ENCODE measurements around the gene TCAF1. TPM values are rescaled to one million over a fixed set of nuclear protein-coding genes. Genes with fewer than 3 reads are reported as not detected.
"Not testable (repeated sequence)": the region's sequence is repeated elsewhere in the genome, so short reads cannot be mapped to it uniquely, and the experiment has no call there.

Gene TCAF1
- total RNA-seq, 1 experiment from 2014 or later: 56.5 TPM

GRCh38 chr7:143821392-143822277 lies 80.3 kb downstream of the TCAF1 start:
- H3K36me3 ChIP-seq; H3K27ac ChIP-seq; H3K4me3 ChIP-seq; H3K4me1 ChIP-seq (replicated peaks); H3K27me3 ChIP-seq (replicated peaks); H3K9me3 ChIP-seq (replicated peaks); DNase-seq (ENCODE audit: low read depth in 1 of 2, low spot score in 2 of 2): not testable (repeated sequence)

GRCh38 chr7:143817873-143818272 lies 84.1 kb downstream of the TCAF1 start:
- H3K4me1 ChIP-seq (replicated peaks); H3K36me3 ChIP-seq; H3K4me3 ChIP-seq; H3K9me3 ChIP-seq (replicated peaks); DNase-seq (ENCODE audit: low read depth in 1 of 2, low spot score in 2 of 2); H3K27me3 ChIP-seq (replicated peaks); H3K27ac ChIP-seq: not testable (repeated sequence)

- DNase-seq (ENCODE audit: low read depth in 1 of 2, low spot score in 2 of 2); H3K4me1 ChIP-seq (replicated peaks); H3K27me3 ChIP-seq (replicated peaks); H3K9me3 ChIP-seq (replicated peaks); H3K27ac ChIP-seq; H3K4me3 ChIP-seq; H3K36me3 ChIP-seq: not testable (repeated sequence)
Measured at GRCh38 chr7:143816471-143817133, 85.4 kb downstream of the TCAF1 start.

GRCh38 chr7:143810639-143811038 lies 91.3 kb downstream of the TCAF1 start:
- H3K4me3 ChIP-seq; DNase-seq (ENCODE audit: low read depth in 1 of 2, low spot score in 2 of 2); H3K9me3 ChIP-seq (replicated peaks); H3K27me3 ChIP-seq (replicated peaks); H3K4me1 ChIP-seq (replicated peaks); H3K36me3 ChIP-seq; H3K27ac ChIP-seq: not testable (repeated sequence)

- H3K27ac ChIP-seq; H3K36me3 ChIP-seq; H3K27me3 ChIP-seq (replicated peaks); H3K9me3 ChIP-seq (replicated peaks); H3K4me1 ChIP-seq (replicated peaks); H3K4me3 ChIP-seq: not testable (repeated sequence)
- peak in 1 of 2 experiments; percentile 37 for DNase-seq (ENCODE audit: low read depth in 1 of 2, low spot score in 2 of 2)
Measured at GRCh38 chr7:143806664-143807071, 95.3 kb downstream of the TCAF1 start.

Other genes with a start within 250 kb of the TCAF1 start
- gene CTAGE6, start 144.5 kb downstream of the TCAF1 start, total RNA-seq (2014; rRNA removed; shearing (Covaris generic)): not detected in 2 replicates
- gene OR2F2, start 33.1 kb upstream of the TCAF1 start, total RNA-seq (2014; rRNA removed; shearing (Covaris generic)): 0.13 TPM in 1 of 2 replicates, not detected in the other
- gene OR2F1, start 52.7 kb upstream of the TCAF1 start, total RNA-seq (2014; rRNA removed; shearing (Covaris generic)): not detected in 2 replicates
- gene OR6B1, start 98.1 kb upstream of the TCAF1 start, total RNA-seq (2014; rRNA removed; shearing (Covaris generic)): not detected in 2 replicates
- not detected in 2 replicates for gene OR2A5, start 146.8 kb upstream of the TCAF1 start, total RNA-seq (2014; rRNA removed; shearing (Covaris generic))
- gene OR2A25, start 167.6 kb upstream of the TCAF1 start, total RNA-seq (2014; rRNA removed; shearing (Covaris generic)): not detected in 2 replicates
- not detected in 2 replicates for gene OR2A12, start 184.1 kb upstream of the TCAF1 start, total RNA-seq (2014; rRNA removed; shearing (Covaris generic))
- not detected in 2 replicates for gene OR2A2, start 207.4 kb upstream of the TCAF1 start, total RNA-seq (2014; rRNA removed; shearing (Covaris generic))
- gene OR2A14, start 221.0 kb upstream of the TCAF1 start, total RNA-seq (2014; rRNA removed; shearing (Covaris generic)): not detected in 2 replicates

All from SJSA1 (cell line).